Measurements from ENCODE around the gene ST6GALNAC5.

- TF ChIP-seq CTCF (IDR thresholded peaks at IDR 0.05) (no peak), POLR2A (IDR thresholded peaks at IDR 0.05) (no peak)
Observed at GRCh38 chr1:76832521-76832920, 34.8 kb upstream of the ST6GALNAC5 start.
